MM.1S (cell line): Measurements from ENCODE around the gene PLXNA2.

Source experiments
- CTCF ChIP-seq: fragments of 300-600 bp; sonication (generic); IDR thresholded peaks from 2 replicates; pipeline ENCODE4 v1.5.1; 2016; ENCODE audit warnings: antibody characterized with exemption, low read length, mixed read lengths
- EZH2phosphoT487 ChIP-seq: fragments of 300-600 bp; sonication (generic); IDR thresholded peaks from 2 replicates; pipeline ENCODE4 v1.6.1; 2018; ENCODE audit warnings: antibody characterized with exemption, low read length

DNA sequence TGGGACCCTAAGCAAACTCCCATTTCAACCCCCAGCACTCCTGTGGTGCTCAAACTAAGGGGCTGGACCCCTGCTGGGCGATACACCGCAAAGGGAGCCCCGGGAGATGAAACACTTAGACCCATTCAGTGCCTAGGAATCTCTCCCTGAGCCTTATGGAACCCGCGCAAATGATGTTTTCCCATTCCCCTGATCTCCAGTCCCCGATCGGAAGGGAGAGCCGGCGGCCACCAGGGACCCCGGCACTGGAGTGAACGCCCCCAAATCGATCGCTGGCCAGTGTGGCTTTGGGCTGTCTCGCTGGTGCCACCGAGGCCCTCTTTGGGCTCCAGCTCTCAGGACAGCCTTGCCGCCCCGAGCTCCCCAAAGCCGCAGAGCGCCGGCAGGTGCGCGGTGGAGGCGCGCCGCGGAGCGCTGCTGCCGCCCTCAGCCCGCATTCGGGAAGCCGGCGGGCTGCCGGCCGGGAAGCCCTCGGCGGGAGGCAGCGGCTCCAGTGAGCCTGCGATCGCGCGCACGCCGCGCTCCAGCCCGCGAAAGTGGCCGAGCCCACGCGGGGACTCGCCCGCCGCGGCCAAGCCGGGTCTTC lies 1.1 kb downstream of the PLXNA2 start:
- TF ChIP-seq CTCF (peak; percentile 23), EZH2phosphoT487 (no peak)
